Endodermal cell (in vitro differentiated cells): ENCODE data around the gene NCOA6. TPM values are rescaled to one million over a fixed set of nuclear protein-coding genes. Genes with fewer than 3 reads are reported as not detected.

Source experiments
- DNase-seq: peaks from one replicate; pipeline ENCODE4 v3.0.0-alpha.2; 2017
- H3K27ac ChIP-seq: 2 replicates; pipeline ENCODE4 v1.5.1; 2013; ENCODE audit warnings: mild to moderate bottlenecking, low read depth, low read length, moderate library complexity
- H3K27me3 ChIP-seq: 2 replicates; pipeline ENCODE4 v1.6.1; 2013; ENCODE audit warnings: mild to moderate bottlenecking, low read length, moderate library complexity; ENCODE audit not compliant: insufficient read depth, control insufficient read depth, poor library complexity, severe bottlenecking
- H3K36me3 ChIP-seq: 2 replicates; pipeline ENCODE4 v1.7.0; 2013; ENCODE audit warnings: mild to moderate bottlenecking, low read length, moderate library complexity; ENCODE audit not compliant: control insufficient read depth, insufficient read depth
- H3K4me1 ChIP-seq: one replicate; pipeline ENCODE4 v1.7.0; 2013; ENCODE audit warnings: low read length; ENCODE audit not compliant: control insufficient read depth, insufficient read depth
- H3K4me3 ChIP-seq: 2 replicates; pipeline ENCODE4 v1.5.1; 2013; ENCODE audit warnings: mild to moderate bottlenecking, low read length, moderate library complexity
- H3K9ac ChIP-seq: 2 replicates; pipeline ENCODE4 v1.6.1; 2013; ENCODE audit warnings: mild to moderate bottlenecking, low read length, moderate library complexity; ENCODE audit not compliant: poor library complexity, severe bottlenecking; ENCODE audit errors: extremely low read depth
- H3K9me3 ChIP-seq: 2 replicates; pipeline ENCODE4 v1.6.1; 2013; ENCODE audit warnings: mild to moderate bottlenecking, low read length, moderate library complexity; ENCODE audit not compliant: control insufficient read depth
- H3K27ac Mint-ChIP-seq: 2 replicates; pipeline ENCODE4 v1.8.0; 2020; ENCODE audit warnings: mixed read lengths
- H3K27me3 Mint-ChIP-seq: 2 replicates; pipeline ENCODE4 v1.8.0; 2021; ENCODE audit warnings: mild to moderate bottlenecking, mixed read lengths; ENCODE audit not compliant: insufficient read depth
- H3K36me3 Mint-ChIP-seq: 2 replicates; pipeline ENCODE4 v1.8.0; 2020; ENCODE audit warnings: low read depth, mixed read lengths
- H3K4me1 Mint-ChIP-seq: 2 replicates; pipeline ENCODE4 v1.8.0; 2020; ENCODE audit warnings: mixed read lengths
- H3K4me3 Mint-ChIP-seq: 2 replicates; pipeline ENCODE4 v1.8.0; 2020; ENCODE audit warnings: mild to moderate bottlenecking, moderate library complexity, mixed read lengths
- H3K9me3 Mint-ChIP-seq: 2 replicates; pipeline ENCODE4 v1.8.0; 2020; ENCODE audit warnings: mild to moderate bottlenecking, mixed read lengths
- CTCF ChIP-seq: fragments of 200-600 bp; sonication (generic); conservative IDR thresholded peaks from 2 replicates; pipeline ENCODE4 v1.5.0; 2021; ENCODE audit warnings: antibody characterized with exemption, mild to moderate bottlenecking
- WGBS, 2 experiments: methylation state at CpG; one replicate each; pipeline versions ENCODE4 v1.1.5 to v1.1.7; 2013; ENCODE audit warnings: missing lambda C conversion rate in 2 of 2, mixed read lengths in 1 of 2; ENCODE audit not compliant: insufficient coverage in 1 of 2, insufficient read length in 1 of 2; 5-methylcytosine and 5-hydroxymethylcytosine counted together
- total RNA-seq, 2 donors: library from RNA; stranded (reverse); fragmentation: NEBNext Ultra II Directional in 1 of 2; extraction: Animal tissue kit (Norgen Biotek cat#: 25700) in 1 of 2; gene quantifications; 2 replicates in 1 of 2; 3 replicates in 1 of 2; pipeline ENCODE4 v1.2.1, GENCODE V29; 2021

Gene NCOA6
- total RNA-seq, 2 donors from 2014 or later = 27.1 to 37.4 TPM

DNA sequence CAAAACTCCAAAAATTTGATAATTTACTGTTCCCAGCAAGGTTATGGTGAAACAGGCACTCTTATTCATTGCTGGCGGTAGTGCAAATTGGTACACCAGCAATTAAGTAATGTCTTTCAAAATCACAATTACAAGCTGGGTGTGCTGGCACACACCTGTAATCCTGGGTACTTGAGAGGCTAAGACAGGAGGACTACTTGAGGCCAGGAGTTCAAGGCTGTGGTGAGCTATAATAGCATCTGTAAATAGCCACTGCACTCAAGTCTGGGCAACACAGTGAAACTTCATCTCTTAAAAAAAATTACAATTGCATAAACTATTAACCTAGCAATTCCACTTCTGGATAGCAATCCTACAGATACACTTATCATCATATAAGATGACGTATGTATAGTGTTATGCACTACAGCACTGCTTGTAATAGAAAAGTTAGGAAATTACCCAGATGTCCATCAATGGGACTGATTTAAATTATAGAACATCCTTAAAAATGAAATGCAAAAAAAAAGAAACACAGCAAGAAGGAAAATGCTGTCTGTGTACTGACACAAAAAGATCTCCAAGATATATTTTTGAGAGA, 31.4 kb downstream of the NCOA6 start:
- Histone ChIP-seq H3K4me1 (peaks cover 14% of the 10 kb centered on the region), H3K27ac (no peak overlapping the region), H3K9ac (no peak overlapping the region), H3K27me3 (no peaks in the 10 kb centered on the region), H3K4me3 (no peak overlapping the region), H3K9me3 (no peaks in the 10 kb centered on the region), H3K36me3 (no peaks in the 10 kb centered on the region)
- DNase-seq = no peak
- WGBS, 2 experiments = 100% methylated on average over 1 of the region's 2 CpGs
- H3K4me1 Mint-ChIP-seq = peaks cover 23% of the 10 kb centered on the region
- no peak overlapping the region for H3K27ac Mint-ChIP-seq
- H3K27me3 Mint-ChIP-seq = no peaks in the 10 kb centered on the region
- H3K4me3 Mint-ChIP-seq = no peak overlapping the region
- H3K9me3 Mint-ChIP-seq = no peaks in the 10 kb centered on the region
- peaks cover 9% of the 10 kb centered on the region for H3K36me3 Mint-ChIP-seq
- no peak for TF ChIP-seq CTCF

DNA sequence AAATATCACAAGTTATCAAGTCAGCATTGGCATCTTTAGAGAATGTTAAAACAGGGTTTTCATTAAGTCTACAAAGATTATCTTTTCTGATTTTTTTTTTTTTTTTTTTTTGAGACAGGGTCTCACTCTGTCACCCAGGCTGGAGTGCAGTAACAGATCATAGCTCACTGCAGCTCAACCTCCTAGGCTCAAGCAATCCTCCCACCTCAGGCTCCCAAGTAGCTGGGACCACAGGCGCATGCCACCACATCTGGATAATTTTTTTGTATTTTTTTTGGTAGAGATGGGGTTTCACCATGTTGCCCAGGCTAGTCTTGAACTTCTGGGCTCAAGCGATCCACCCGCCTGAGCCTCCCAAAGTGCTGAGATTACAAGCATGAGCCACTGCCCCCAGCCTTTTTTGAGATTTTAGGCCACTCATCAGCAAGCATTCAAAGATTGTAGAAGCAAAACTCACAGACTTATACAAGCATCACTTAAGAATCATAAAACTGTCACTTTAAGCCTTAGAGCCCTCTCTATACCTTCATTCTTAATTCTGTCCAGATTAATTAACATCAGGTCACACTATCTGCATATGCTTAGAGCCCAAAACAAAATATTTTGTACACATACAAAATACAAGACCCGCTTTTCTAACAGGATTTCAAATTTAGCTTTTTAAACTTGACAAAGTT, 32.6 kb downstream of the NCOA6 start:
- no peak for DNase-seq
- no peak for TF ChIP-seq CTCF
- Histone ChIP-seq H3K9ac (no peak overlapping the region), H3K4me3 (no peak overlapping the region), H3K36me3 (peaks cover 4% of the 10 kb centered on the region), H3K27ac (no peak overlapping the region), H3K4me1 (peaks cover 6% of the 10 kb centered on the region), H3K27me3 (no peaks in the 10 kb centered on the region), H3K9me3 (no peaks in the 10 kb centered on the region)
- peaks cover 18% of the 10 kb centered on the region for H3K36me3 Mint-ChIP-seq
- peak overlapping the region; percentile 32 for H3K27ac Mint-ChIP-seq
- H3K27me3 Mint-ChIP-seq = no peaks in the 10 kb centered on the region
- H3K9me3 Mint-ChIP-seq = no peaks in the 10 kb centered on the region
- H3K4me3 Mint-ChIP-seq = no peak overlapping the region
- H3K4me1 Mint-ChIP-seq = peaks cover 14% of the 10 kb centered on the region
- WGBS, 2 experiments = 87 to 100% methylated on average over 3 to 4 of the region's 4 CpGs

DNA sequence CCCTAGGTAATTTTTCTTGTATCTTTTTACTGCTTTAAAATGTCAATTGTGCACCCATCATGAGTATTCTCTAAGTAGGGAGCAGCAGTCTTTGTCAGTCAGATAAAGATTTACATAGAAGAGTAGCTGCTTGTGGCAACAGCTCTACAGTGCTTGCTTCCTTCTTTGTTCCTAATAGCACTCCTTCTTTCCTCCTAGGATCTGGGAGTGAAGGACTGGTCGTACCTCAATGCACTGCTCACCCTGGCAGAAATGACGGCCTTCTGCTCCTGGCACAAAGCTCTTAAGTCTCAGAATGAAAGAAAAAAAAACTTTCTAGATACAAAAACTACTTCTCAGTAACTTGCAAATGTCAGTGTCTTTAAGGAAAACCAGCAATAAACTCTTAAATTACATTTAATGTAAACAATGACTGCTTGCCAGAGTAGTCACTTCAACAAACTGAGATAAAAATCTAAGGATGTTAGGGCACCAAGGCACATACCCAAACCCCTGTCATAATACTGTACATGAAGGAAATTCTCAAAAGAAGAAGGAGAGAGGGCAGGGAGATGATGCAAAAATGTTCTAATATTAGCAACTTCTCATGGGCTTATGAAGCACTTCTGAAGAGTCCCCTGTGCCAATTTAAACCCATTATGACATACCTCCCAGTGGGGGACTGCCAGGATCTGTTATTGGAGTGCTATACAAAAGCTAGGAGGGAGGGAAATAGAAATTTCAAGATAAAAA, 34.0 kb downstream of the NCOA6 start:
- Histone ChIP-seq H3K27ac (no peak overlapping the region), H3K9ac (no peak overlapping the region), H3K4me1 (peaks cover 3% of the 10 kb centered on the region), H3K9me3 (no peaks in the 10 kb centered on the region), H3K36me3 (peaks cover 4% of the 10 kb centered on the region), H3K4me3 (no peak overlapping the region), H3K27me3 (no peaks in the 10 kb centered on the region)
- Mint-ChIP-seq H3K27me3 (no peaks in the 10 kb centered on the region), H3K36me3 (peaks cover 20% of the 10 kb centered on the region), H3K4me3 (no peak overlapping the region), H3K27ac (no peak overlapping the region), H3K9me3 (no peaks in the 10 kb centered on the region), H3K4me1 (peaks cover 14% of the 10 kb centered on the region)
- DNase-seq = no peak
- 87 to 90% methylated on average over 2 of the region's 2 CpGs for WGBS, 2 experiments
- no peak for TF ChIP-seq CTCF
